HL-60 (cell line): Measurements from ENCODE around the gene KAT6B.

Experiments
- CTCF ChIP-seq: IDR thresholded peaks from one replicate; pipeline ENCODE4 v1.5.1; 2011; ENCODE audit warnings: low read length, control low read depth, inconsistent platforms; ENCODE audit not compliant: insufficient read depth
- REST ChIP-seq: IDR thresholded peaks from 2 replicates; pipeline ENCODE4 v1.6.1; 2012; ENCODE audit warnings: low read depth; ENCODE audit not compliant: insufficient replicate concordance

- TF ChIP-seq CTCF (no peak), REST (no peak)
Observed at GRCh38 chr10:74870191-74870590, 43.8 kb downstream of the KAT6B start.
